ENCODE data around the gene LRRD1.

Gene LRRD1

GRCh38 chr7:92141161-92141560, 37.8 kb downstream of the LRRD1 start:
- DNase-seq: no peak

- no peak for DNase-seq
Measured at GRCh38 chr7:92137557-92137956, 41.4 kb downstream of the LRRD1 start.

GRCh38 chr7:92135052-92135889, 43.7 kb downstream of the LRRD1 start:
- DNase-seq: peak; percentile 22

- DNase-seq: peak; percentile 94
Measured at GRCh38 chr7:92134271-92135051, 44.5 kb downstream of the LRRD1 start, which contains the start of gene CYP51A1. TSS of gene CYP51A1 (minus strand) at chr7:92134477. CDS start at chr7:92134364, 113 bp downstream.

GRCh38 chr7:92133737-92134270, 45.1 kb downstream of the LRRD1 start:
- DNase-seq: peak; percentile 53

- DNase-seq: no peak
Measured at GRCh38 chr7:92133133-92133736, 45.7 kb downstream of the LRRD1 start.

- DNase-seq: no peak
Measured at GRCh38 chr7:92131764-92132330, 47.1 kb downstream of the LRRD1 start.

GRCh38 chr7:92131093-92131492, 47.8 kb downstream of the LRRD1 start:
- no peak for DNase-seq

GRCh38 chr7:92121681-92122080, 57.3 kb downstream of the LRRD1 start:
- peak; percentile 9 for DNase-seq

GRCh38 chr7:92119213-92119759, 59.7 kb downstream of the LRRD1 start:
- DNase-seq: no peak

- DNase-seq: no peak
Measured at GRCh38 chr7:92116949-92117348, 62.0 kb downstream of the LRRD1 start.

- DNase-seq: no peak
Measured at GRCh38 chr7:92115821-92116220, 63.1 kb downstream of the LRRD1 start.

GRCh38 chr7:92110857-92111256, 68.1 kb downstream of the LRRD1 start:
- DNase-seq: no peak

GRCh38 chr7:92108821-92109220, 70.1 kb downstream of the LRRD1 start:
- DNase-seq: no peak

- DNase-seq: peak; percentile 7
Measured at GRCh38 chr7:92102862-92103261, 76.1 kb downstream of the LRRD1 start.

GRCh38 chr7:92100534-92100933, 78.4 kb downstream of the LRRD1 start:
- no peak for DNase-seq

- DNase-seq: no peak
Measured at GRCh38 chr7:92095380-92095779, 83.6 kb downstream of the LRRD1 start.
